RWPE2 (cell line): Measurements from ENCODE around the gene SLC16A8.
"Not testable (repeated sequence)": the region's sequence is repeated elsewhere in the genome, so short reads cannot be mapped to it uniquely, and the experiment has no call there.

Experiments used
- ATAC-seq: fragments of 200-7000 bp; cut with Tn5 transposase; 3 replicates; pipeline ENCODE4 v1.9.1; 2021; ENCODE audit warnings: low read depth
- DNase-seq: peaks from one replicate; pipeline ENCODE4 v3.0.0-alpha.2; 2020; ENCODE audit warnings: low spot score
- H3K27ac ChIP-seq: fragments of 450-650 bp; 2 replicates; pipeline ENCODE4 v1.5.1; 2017; ENCODE audit warnings: mild to moderate bottlenecking; ENCODE audit not compliant: poor library complexity, severe bottlenecking
- H3K27me3 ChIP-seq: fragments of 250-450 bp; sonication (Bioruptor Pico); 2 replicates; pipeline ENCODE4 v1.5.1; 2021; ENCODE audit warnings: mild to moderate bottlenecking, moderate library complexity; ENCODE audit not compliant: insufficient read depth, poor library complexity, severe bottlenecking
- H3K36me3 ChIP-seq: fragments of 250-450 bp; sonication (Bioruptor Pico); 2 replicates; pipeline ENCODE4 v1.5.1; 2020; ENCODE audit warnings: low read depth, mild to moderate bottlenecking, moderate library complexity
- H3K4me1 ChIP-seq: fragments of 250-450 bp; sonication (Bioruptor Pico); 2 replicates; pipeline ENCODE4 v1.5.1; 2021; ENCODE audit warnings: mild to moderate bottlenecking, moderate library complexity; ENCODE audit not compliant: insufficient read depth, poor library complexity, severe bottlenecking
- H3K4me3 ChIP-seq: fragments of 250-450 bp; sonication (Bioruptor Pico); 2 replicates; pipeline ENCODE4 v1.5.1; 2021; ENCODE audit warnings: mild to moderate bottlenecking, moderate library complexity; ENCODE audit not compliant: severe bottlenecking
- H3K9me3 ChIP-seq: fragments of 250-450 bp; sonication (Bioruptor Pico); 2 replicates; pipeline ENCODE4 v1.5.1; 2021; ENCODE audit warnings: mild to moderate bottlenecking, moderate library complexity; ENCODE audit not compliant: severe bottlenecking
- CTCF ChIP-seq: fragments of 450-650 bp; IDR thresholded peaks from one replicate; pipeline ENCODE4 v1.5.1; 2017; ENCODE audit warnings: mild to moderate bottlenecking, moderate library complexity; ENCODE audit not compliant: poor library complexity, severe bottlenecking

SLC16A8 gene

GRCh38 chr22:38080850-38081635 lies 2.9 kb downstream of the SLC16A8 start:
- Histone ChIP-seq H3K27me3 (peaks cover 28% of the 10 kb centered on the region), H3K4me3 (peak overlapping the region; percentile 13), H3K9me3 (no peaks in the 10 kb centered on the region), H3K36me3 (no peaks in the 10 kb centered on the region), H3K4me1 (no peaks in the 10 kb centered on the region), H3K27ac (no peak overlapping the region)
- ATAC-seq (peak; percentile 20; the same call in 2 of the 3 replicates), DNase-seq (no peak)
- TF ChIP-seq CTCF: no peak

GRCh38 chr22:38080474-38080849 lies 3.5 kb downstream of the SLC16A8 start:
- Histone ChIP-seq H3K27ac (no peak overlapping the region), H3K9me3 (no peaks in the 10 kb centered on the region), H3K4me1 (no peaks in the 10 kb centered on the region), H3K27me3 (peaks cover 28% of the 10 kb centered on the region), H3K36me3 (no peaks in the 10 kb centered on the region), H3K4me3 (no peak overlapping the region)
- no peak for TF ChIP-seq CTCF
- no peak for DNase-seq
- ATAC-seq: no peak

- no peaks in the 10 kb centered on the region; the same call in 1 of the 2 replicates for H3K36me3 ChIP-seq
Observed at GRCh38 chr22:38079804-38080203, 4.2 kb downstream of the SLC16A8 start.

GRCh38 chr22:38079208-38079607 lies 4.8 kb downstream of the SLC16A8 start:
- H3K36me3 ChIP-seq, H3K27ac ChIP-seq, H3K9me3 ChIP-seq, H3K4me1 ChIP-seq, ATAC-seq, DNase-seq, H3K4me3 ChIP-seq: not testable (repeated sequence)
- H3K27me3 ChIP-seq: peaks cover 28% of the 10 kb centered on the region

More at GRCh38 chr22:38079804-38080203, 4.2 kb downstream of the SLC16A8 start:
- ATAC-seq: no peak
- no peaks in the 10 kb centered on the region for H3K9me3 ChIP-seq
- H3K27me3 ChIP-seq: peaks cover 28% of the 10 kb centered on the region
- H3K4me1 ChIP-seq: no peaks in the 10 kb centered on the region
- no peak for DNase-seq
- no peak overlapping the region for H3K27ac ChIP-seq
- no peak overlapping the region for H3K4me3 ChIP-seq
- TF ChIP-seq CTCF: no peak

GRCh38 chr22:38078046-38078840 lies 5.7 kb downstream of the SLC16A8 start:
- no peak for ATAC-seq
- no peaks in the 10 kb centered on the region for H3K4me1 ChIP-seq
- H3K9me3 ChIP-seq: no peaks in the 10 kb centered on the region
- DNase-seq: no peak
- H3K27ac ChIP-seq: no peak overlapping the region
- no peak overlapping the region for H3K4me3 ChIP-seq
- TF ChIP-seq CTCF: no peak
- peaks cover 27% of the 10 kb centered on the region for H3K27me3 ChIP-seq
- peaks cover 2% of the 10 kb centered on the region for H3K36me3 ChIP-seq
